ENCODE results near the gene FBXL5.

The FBXL5 gene

GRCh38 chr4:15655223-15656037 lies at the start of gene FBXL5:
Gene FBXL5, minus strand, starts transcription at chr4:15655357. Its CDS starts 70 bp downstream, at chr4:15655287.
- no peak for TF ChIP-seq CTCF (IDR thresholded peaks at IDR 0.05; ENCODE audit: control insufficient read depth, extremely low read depth, insufficient read depth)
- DNase-seq (ENCODE audit: low read depth), result peak; percentile 30
- peak within 1 kb of the TSS; percentile 86 for H3K4me3 ChIP-seq (ENCODE audit: low read depth, low read length)

DNA sequence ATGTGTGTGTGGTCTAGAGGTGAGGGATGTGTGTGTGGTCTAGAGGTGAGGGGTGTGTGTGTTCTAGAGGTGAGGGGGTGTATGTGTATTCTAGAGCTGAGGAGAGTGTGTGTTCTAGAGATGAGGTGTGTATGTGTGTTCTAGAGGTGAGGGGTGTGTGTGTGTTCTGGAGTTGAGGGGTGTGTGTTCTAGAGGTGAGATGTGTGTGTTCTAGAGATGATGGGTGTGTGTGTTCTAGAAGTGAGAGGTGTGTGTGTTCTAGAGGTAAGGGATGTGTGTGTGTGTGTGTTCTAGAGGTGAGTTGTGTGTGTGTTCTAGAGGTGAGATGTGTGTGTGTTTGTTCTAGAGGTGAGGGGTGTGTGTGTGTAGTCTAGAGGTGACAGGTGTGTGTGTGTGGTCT lies 49.0 kb upstream of the FBXL5 start:
- no peak for DNase-seq (ENCODE audit: low read depth)
- no peak for TF ChIP-seq CTCF (IDR thresholded peaks at IDR 0.05; ENCODE audit: control insufficient read depth, extremely low read depth, insufficient read depth)
- H3K4me3 ChIP-seq (ENCODE audit: low read depth, low read length), result no peak overlapping the region

- no peak for DNase-seq (ENCODE audit: low read depth)
- no peak overlapping the region for H3K4me3 ChIP-seq (ENCODE audit: low read depth, low read length)
- TF ChIP-seq CTCF (IDR thresholded peaks at IDR 0.05; ENCODE audit: control insufficient read depth, extremely low read depth, insufficient read depth), result no peak
Measured at GRCh38 chr4:15703439-15703838, 48.3 kb upstream of the FBXL5 start.

DNA sequence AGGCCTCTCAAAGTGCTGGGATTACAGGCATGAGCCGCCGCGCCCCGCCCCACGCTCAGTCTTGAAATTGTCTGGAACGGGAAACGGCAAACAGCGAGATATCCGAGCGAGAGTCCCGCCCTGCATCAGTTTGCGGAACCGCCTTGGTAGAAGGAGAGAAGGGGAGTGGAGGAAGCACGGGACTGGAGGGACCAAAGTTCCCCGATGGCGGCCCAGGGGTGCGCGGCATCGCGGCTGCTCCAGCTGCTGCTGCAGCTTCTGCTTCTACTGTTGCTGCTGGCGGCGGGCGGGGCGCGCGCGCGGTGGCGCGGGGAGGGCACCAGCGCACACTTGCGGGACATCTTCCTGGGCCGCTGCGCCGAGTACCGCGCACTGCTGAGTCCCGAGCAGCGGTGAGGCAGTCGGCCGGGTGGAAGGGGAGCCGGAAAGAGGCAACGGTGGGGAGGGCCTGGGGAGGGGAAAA lies 47.8 kb upstream of the FBXL5 start, which contains the start of gene BST1:
TSS of gene BST1 (plus strand) at position 125 of the 463 bp plus-strand sequence. CDS start at position 205, 80 bp downstream.
- no peak for DNase-seq (ENCODE audit: low read depth)
- no peak for TF ChIP-seq CTCF (IDR thresholded peaks at IDR 0.05; ENCODE audit: control insufficient read depth, extremely low read depth, insufficient read depth)
- no peak within 1 kb of the TSS for H3K4me3 ChIP-seq (ENCODE audit: low read depth, low read length)

DNA sequence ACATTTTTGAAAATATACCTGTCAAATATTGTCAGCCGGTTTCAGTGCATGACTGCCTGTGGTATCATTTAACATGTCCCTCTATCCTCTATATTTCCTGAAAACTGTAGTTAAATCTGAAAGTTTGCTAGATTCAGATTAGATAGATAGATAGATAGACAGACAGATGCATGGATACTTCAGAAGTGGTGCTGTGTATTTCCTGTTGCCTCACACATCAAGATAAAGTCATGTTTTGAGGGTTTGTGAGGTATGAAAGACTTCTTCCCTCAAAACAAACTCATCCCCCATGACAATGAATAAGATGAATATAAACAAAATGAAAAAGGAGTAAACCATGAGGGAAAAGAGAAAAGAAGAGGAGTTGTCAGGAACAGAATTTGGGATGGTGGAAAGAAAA lies 41.7 kb upstream of the FBXL5 start:
- no peak overlapping the region for H3K4me3 ChIP-seq (ENCODE audit: low read depth, low read length)
- TF ChIP-seq CTCF (IDR thresholded peaks at IDR 0.05; ENCODE audit: control insufficient read depth, extremely low read depth, insufficient read depth), result no peak
- no peak for DNase-seq (ENCODE audit: low read depth)

GRCh38 chr4:15695729-15696128 lies 40.6 kb upstream of the FBXL5 start:
- TF ChIP-seq CTCF (IDR thresholded peaks at IDR 0.05; ENCODE audit: control insufficient read depth, extremely low read depth, insufficient read depth), result no peak
- no peak for DNase-seq (ENCODE audit: low read depth)
- no peak overlapping the region for H3K4me3 ChIP-seq (ENCODE audit: low read depth, low read length)

All from LNCaP clone FGC (cell line).